Measurements from ENCODE around the gene FBN1.

The FBN1 gene

DNA sequence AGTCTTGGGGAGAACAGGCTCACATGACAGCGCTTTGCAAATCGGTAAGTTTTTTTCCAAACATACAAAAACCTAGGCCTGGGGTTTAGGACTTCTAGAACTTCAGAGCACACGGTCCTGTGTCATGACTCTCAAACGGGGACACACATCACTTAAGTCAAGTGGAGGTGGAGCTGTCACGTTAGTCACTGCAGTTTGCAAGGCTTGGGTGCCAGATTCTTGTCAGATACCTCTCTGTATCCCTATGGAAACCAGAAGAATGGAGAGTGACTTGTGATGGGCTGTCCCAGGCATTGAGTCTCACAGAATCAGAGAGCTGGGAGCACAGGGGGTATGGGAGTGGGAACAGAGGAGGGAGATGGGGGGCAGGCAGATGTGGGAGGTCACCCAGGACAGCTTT, 249.5 kb downstream of the FBN1 start:
- no peak for DNase-seq (ENCODE audit: low spot score)

DNA sequence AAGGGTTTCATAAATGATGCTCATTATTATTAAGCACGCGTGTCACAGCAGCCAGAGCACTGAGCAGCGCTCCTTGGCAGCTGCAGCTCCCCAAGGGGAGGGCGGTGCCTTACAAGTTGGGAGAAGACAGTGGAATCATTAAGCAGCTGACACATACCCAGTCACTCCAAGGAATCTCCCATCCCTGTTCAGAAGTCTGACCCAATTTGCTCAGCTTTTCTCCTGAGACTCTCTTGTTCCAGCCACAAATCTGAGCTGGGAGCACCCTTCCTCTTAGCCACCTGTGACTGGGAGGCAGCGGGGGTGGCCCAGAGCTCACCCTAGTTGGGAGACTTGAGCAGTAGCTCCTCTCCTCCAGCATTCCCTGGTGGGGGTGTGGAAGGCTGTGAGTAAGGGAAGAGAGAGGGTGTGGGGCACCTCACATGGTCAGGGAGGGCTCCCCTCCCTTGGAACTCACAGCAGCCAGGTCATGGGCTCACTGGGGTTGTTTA, 249.9 kb downstream of the FBN1 start:
- peak; percentile 8 for DNase-seq (ENCODE audit: low spot score)

DNA sequence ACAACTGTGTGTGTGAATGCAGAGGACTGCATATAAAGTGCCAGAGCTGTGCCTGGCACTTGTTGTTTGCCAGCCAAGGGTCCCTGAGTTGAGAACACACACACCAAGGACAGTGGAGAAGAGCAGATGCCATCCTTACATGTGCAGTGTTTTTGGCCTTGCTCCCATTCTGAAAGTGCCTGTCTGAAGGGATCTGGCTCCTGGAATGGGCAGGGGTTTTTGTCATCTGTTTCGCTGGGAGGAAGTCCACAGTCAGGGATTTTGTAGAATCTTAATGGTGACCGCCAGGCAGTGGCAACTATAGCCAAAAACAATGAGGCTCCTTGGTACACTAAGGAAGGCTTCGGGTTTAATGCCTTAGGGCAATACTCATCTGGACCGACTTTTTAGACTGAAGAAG, 250.5 kb downstream of the FBN1 start:
- DNase-seq (ENCODE audit: low spot score), result no peak

DNA sequence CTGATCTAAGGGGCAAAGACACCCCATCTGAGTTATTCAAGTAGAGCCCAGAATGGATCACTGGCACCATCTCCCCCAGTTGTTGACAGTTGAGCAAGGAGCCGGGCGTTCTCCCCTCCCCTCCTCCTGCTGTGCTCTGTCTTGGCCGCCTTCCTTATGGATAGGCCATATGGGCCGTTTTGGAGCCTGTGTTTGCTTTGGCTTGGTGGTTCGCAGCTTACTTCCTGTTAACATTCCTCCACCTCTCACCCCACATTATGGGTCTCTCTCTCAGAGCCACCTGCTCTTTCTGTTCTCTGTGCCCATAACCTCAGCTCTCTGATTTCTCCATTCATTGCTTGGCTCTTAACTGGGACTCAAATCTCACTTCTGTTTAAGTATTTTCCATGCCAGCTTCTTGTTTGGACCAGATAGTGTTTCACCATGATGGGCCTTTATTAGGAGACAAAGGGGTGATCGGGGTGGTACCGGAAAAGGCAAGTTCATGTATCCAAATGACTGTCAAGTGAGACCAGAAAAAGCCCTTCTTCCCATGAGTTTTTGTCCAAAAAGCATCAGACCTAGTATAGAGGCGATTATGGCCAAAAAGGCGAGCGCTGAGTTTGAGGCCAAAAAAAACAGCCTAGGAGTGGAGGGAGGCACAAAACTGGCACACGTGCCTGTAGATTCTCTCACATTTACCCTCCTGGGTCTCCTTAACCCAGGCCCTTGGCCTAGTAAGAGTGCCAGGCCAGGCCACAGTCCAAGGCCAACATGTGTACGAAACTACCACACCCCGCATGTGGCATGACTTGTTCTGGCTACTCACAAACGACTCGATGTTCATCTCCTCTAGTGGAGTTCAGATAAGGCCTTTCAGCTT, 251.6 kb downstream of the FBN1 start:
- no peak for DNase-seq (ENCODE audit: low spot score)

DNA sequence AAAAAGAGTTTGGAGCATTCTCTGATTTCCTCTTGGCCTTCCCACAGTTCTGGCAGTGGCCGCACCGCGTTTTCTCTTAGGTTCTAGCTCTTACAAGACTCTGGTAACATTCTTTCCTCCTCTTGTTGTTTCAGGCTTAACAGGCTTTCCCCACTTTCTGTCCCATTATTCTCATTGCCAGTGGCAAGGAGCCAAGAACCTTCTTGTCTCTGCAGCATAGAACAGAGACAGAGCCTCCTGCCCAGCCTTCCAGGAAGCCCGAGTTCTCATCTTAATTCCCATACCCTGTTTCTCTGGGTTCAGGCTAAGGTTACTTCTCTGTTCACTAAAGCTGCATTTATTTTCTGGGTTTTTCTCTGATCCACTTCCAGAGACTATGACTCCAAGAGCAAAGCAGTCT, 253.2 kb downstream of the FBN1 start:
- DNase-seq (ENCODE audit: low spot score), result no peak

DNA sequence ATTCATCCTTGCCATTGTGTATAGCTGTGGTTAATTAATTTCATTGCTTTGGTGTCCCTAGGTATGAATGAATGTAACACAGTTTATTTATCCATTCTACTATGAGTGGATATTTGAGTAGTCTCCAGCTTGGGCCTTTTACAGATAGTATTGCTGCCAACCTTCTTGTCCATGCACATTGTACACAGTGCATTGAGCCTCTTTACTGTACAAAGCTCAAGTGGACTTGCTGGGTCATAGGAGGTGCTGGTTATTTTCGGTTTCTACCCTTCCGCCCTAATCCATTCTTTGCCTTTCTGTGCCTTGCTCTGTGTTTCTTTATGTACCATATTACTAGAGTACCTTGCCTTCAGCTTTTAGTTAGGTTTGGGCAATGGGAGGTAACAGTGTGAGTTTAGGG, 253.6 kb downstream of the FBN1 start:
- no peak for DNase-seq (ENCODE audit: low spot score)

DNA sequence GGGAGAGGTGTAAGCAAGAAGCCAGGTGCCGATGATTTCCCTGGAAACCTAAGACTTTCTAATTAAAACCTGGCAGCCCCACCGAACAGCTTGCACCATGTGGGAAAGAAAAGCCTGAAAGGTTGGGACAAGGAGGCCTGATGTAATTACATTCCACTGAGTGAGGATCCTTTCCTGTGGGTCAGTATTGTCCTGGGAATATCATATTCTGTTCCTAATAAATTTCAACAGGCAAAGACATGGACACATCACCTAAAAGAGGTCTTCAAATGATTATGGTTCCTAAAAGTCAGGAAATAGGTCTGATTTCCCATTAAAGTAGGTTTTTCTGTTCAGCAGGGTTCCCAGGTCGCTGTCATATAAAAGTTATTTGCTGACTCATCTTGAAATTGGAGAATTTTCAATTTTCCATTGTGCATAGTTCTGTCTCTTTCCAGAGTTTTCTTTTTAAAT, 255.8 kb downstream of the FBN1 start:
- no peak for DNase-seq (ENCODE audit: low spot score)

DNA sequence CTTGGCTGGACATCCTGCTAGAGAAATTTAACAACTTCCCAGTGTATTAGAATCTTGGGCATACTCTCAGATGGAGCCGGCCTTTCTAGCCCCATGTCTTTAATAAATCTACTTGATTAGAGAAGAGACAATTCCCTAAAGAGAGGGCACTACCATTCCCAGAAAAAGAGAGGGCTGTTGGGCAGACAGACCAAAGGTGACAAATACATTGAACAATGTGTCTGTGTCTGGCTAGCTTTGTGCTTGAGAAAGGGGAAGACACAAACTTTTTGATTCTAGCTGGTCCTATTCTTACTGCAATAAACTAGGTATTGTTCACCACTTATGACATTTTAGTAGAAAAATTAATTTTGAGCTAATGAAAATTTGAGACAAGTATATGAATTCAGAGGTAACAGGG, 256.6 kb downstream of the FBN1 start:
- DNase-seq (ENCODE audit: low spot score), result no peak

DNA sequence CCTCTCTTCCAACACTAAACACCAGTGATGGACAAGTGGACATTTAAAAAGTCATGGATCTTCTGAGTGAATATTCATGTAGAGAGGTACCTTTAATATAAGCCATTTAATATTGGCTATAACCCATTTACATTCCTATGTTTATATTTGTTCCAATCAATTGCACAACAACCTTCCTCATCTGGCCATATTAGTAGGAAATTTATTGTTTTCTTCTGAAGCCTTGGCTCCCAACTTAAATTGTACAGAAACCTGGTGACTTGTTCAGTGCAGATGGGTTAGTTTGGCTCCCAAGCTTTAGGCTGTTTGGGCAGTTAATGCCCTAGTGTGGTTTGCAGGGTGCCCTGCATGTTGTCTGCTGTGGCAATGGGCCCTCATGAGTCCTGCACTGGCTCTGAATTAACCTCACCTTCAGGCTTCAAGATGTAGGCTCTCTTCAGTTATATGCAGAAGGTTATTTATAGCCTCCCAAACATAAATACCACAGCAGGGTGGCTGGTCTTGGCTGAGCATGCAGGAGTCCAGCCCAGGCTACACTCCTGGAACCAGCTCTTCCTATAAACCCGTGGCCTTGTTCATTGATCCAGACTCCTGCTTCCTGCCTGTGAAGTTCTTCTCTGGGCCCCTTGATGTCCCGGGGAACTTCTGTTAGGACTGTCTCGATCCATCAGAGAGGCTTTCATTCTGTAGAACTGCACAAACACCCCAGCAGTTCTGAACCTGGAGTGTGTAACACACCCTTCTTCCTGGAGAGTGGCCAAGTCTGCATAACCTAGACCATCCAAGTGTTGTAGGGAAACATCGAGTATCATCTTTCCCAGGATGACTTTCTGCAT, 257.3 kb downstream of the FBN1 start:
- no peak for DNase-seq (ENCODE audit: low spot score)

DNA sequence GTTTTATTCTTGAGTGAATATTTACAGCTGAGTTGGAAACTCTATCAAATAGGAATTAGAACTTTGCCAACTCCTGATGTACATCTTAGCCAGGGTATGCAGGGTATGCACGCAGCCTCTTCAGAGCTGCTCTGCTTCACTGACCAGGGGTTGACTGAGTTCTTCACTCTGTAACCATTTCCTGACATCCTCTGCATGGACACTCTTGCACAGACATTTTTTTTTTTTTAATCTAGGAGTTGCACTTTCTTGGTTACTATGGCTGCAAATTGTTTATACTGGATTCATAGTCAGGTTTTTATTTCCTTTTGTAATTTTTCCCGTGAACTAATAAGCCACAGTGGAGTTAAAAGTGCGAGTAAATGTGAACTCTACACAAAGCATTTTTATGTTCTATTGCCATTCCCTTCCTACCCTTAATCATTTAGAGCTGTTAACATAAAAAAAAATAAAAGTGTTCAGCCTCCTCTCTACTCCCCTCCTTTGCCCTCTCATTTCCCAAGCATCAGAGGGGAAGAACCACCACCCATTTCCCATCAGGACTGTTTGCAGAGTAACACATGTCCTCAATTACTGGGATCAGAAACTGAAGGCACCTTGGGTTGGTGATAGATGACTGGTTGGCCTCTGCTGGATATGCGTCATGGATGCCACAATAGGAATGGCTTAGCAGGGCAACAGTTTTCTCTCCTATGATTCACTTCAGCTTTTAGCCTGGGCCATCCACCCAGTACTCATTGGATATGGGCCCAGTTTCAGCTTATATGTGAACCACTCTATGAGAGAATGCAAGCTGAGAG, 260.3 kb downstream of the FBN1 start:
- DNase-seq (ENCODE audit: low spot score), result no peak

DNA sequence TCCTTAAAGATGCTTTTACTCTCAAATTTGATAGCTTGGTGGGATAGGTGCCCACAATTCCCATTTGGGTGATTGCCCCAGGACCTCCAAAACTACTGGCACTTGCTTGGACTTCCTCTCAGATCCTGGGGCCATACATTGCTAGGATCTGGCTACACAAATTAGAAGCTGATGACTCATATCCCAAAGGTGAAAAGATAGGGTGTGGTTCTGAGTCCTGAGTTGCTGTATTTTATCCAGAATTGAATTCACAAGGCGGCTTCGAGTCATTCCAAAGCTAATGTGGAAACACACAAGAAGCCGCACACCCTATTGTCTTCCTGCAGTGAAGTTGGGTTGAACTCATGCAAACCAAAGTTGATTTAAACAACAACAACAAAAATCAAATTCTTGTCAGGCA, 260.9 kb downstream of the FBN1 start:
- no peak for DNase-seq (ENCODE audit: low spot score)

DNA sequence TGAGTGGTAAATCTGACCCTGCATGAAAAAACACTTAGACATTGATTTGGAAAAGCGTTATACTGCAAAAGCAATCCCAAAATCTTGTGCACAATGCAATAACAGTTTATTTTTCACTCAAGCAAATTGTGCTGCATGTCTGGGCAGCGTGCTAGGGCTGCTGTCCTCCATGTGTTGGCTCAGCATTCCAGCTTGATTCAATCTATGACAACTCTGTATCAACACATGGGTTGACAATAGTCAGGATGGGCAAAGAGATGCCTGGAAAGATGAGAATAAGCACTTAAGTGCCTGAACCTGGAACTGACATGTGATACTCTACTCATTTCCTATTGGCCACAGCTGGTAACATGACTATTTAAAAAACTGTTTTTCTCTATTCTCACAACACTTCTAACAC, 262.5 kb downstream of the FBN1 start:
- DNase-seq (ENCODE audit: low spot score), result no peak

DNA sequence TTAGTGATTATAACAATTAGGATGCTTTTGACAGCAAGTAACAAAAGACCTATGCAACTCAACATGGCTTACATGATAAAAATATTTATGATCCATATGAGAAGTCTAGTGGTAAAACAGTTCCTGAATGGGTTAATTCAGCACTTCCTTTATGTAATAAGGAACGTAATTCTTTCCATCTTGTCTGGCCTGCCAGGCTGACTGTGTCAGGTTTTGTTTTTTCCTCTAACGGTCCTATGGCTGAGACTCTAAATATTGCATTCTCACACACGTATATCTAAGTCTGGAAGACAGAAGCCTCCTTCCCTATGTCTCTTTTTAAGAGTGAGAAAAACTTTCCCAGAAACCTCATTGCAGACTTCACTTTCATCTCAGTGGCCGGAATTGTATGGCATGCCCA, 263.6 kb downstream of the FBN1 start:
- no peak for DNase-seq (ENCODE audit: low spot score)

DNA sequence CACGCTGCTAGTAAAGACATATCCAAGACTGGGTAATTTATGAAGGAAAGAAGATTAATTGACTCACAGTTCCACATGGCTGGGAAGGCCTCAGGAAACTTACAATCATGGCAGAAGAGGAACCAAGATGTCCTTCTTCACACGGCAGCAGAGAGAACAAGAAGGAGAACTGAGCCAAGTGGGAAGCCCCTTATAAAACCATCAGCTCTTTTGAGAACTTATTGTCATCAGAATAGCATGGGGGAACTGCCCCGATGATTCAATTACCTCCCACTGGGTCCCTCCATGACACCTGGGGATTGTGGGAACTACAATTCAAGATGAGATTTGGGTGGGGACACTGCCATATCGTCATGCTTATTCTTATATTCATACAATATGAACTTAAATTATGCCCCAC, 265.3 kb downstream of the FBN1 start:
- no peak for DNase-seq (ENCODE audit: low spot score)

DNA sequence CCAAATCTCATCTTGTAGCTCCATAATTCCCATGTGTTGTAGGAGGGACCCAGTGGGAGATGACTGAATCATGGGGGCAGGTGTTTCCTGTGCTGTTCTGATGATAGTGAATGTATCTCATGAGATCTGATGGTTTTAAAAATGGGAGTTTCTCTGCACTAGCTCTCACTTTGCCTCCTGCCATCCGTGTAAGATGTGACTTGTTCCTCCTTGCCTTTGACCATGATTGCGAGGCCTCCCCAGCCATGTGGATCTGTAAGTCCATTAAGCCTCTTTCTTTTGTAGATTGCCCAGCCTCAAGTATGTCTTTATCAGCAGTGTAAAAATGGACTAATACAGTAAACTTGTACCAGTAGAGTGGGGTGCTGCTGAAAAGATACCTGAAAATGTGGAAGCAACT, 269.7 kb downstream of the FBN1 start:
- no peak for DNase-seq (ENCODE audit: low spot score)

DNA sequence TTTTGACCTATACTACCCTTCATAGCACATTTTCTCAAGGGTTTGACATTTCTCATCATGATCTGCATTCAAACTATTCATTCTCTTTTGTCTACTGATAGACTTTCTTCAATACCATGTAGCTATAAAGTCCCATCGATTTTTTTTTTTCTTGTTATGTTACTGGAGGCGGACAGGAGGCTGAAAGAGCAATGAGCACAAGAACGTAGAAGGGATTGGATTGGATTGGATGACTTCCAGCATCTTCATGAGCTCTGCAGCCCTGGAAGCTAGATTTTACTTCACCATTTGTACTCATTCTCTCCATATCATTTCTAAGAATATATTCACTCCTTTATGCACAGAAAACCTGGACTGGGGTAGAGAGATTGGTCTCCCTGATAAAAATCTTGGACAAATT, 271.0 kb downstream of the FBN1 start:
- DNase-seq (ENCODE audit: low spot score), result no peak

DNA sequence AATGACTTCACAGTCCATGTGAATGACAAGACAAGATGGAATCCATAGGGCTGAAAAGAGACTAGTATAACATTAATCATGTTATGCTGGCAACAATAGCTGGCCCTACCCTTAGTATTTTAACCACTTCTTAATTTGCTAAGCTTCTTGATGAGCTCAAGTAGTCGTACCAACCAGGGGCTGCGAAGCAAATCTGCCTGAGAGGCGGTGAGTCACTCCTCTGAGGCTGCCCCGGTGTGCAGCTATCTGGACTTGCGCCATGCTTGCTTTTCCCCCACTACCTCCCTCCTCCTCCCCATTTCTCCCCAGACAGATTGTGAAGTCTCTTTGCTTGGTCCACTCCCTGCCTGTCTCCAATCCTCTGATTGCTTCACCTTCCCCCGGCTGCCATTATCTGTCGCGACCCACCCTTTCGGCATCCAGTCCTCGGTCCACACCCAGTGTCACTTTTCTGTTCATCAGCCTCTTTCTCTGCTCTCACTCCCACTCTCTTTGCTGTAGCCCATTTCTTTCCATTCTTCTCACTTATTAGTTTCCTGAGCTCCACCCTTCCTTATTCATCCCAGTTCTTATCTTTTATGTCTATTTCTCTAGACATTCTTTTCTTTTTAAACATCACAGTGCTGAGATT, 271.6 kb downstream of the FBN1 start:
- no peak for DNase-seq (ENCODE audit: low spot score)

DNA sequence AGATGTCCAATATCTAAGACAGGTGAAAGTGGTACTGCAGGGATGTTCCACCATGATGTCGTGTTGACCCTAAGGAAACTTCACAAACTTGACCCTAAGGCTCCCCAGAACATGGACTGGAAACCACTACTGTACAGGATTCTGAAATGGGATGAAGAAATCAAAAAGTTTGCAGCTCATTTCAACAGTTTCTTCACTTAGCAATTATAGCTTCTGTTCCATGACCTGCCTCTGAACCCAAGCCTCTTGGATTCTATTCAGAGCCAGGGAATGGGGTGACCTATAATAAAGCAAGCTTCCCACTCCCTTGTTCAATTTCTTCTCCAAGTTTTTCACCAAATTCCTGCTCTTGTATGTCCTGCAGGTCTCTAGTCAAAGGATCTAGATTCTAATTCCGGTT, 273.5 kb downstream of the FBN1 start:
- DNase-seq (ENCODE audit: low spot score), result no peak

DNA sequence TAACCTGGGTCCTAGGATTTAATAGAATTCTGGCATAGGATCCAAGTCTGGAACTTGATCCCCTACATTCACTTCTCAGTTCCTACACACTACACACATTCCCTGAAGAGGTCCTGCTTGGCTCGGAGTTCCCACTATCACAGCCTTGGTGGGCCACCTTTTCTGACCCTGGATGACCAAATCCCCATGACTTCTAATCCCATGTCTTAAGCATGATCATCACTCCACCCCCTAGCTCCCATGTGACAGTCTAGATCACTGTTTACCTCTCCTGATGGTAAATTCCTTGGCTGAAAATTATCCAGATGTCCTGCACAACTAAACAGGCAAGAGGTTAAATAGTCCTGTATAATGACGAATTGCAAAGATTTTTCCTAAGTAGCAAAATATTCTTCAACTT, 274.0 kb downstream of the FBN1 start:
- DNase-seq (ENCODE audit: low spot score), result no peak

DNA sequence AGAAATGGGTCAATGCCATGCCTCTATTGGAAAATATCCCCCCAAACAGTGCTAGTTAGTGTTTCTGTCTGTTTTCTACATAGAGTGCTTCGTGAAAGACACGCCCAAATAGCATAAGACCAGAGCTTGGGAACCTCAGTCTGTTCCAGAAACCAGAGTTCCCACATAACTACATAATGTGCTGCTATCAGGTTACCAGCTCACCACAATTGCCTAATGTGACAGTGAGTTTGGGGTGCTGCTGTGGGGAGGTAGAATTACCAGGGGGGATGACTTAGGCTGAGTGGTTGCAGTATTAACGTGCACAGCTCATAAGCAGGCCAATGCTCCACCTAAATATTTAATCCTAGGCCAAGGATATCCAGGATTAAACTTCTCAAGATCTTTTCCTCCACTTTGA, 275.0 kb downstream of the FBN1 start:
- no peak for DNase-seq (ENCODE audit: low spot score)

DNA sequence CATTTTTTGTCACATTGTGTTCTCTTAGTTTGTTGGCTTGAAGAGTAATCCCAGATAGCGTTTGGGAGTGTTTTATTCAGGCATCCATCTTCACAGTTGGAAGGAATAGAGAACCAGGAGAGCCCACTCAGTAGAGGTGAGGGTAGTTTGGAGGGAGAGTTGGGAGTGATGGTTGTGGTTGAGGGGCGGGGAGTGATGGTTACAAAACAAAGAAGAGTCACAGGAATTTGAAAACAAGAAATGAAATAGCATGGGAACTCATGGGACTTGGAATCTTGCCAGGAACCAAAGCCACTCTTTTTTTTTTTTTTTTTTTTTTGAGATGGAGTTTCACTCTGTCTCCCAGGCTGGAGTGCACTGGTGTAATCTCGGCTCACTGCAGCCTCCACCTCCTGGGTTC, 278.0 kb downstream of the FBN1 start:
- DNase-seq (ENCODE audit: low spot score), result no peak

All from COLO829 (cell line).